ENCODE data around the gene GBF1. TPM values are rescaled to one million over a fixed set of nuclear protein-coding genes. Genes with fewer than 3 reads are reported as not detected.

GBF1 gene
- total RNA-seq, 1 donor from 2014 or later = 8.7 TPM

DNA sequence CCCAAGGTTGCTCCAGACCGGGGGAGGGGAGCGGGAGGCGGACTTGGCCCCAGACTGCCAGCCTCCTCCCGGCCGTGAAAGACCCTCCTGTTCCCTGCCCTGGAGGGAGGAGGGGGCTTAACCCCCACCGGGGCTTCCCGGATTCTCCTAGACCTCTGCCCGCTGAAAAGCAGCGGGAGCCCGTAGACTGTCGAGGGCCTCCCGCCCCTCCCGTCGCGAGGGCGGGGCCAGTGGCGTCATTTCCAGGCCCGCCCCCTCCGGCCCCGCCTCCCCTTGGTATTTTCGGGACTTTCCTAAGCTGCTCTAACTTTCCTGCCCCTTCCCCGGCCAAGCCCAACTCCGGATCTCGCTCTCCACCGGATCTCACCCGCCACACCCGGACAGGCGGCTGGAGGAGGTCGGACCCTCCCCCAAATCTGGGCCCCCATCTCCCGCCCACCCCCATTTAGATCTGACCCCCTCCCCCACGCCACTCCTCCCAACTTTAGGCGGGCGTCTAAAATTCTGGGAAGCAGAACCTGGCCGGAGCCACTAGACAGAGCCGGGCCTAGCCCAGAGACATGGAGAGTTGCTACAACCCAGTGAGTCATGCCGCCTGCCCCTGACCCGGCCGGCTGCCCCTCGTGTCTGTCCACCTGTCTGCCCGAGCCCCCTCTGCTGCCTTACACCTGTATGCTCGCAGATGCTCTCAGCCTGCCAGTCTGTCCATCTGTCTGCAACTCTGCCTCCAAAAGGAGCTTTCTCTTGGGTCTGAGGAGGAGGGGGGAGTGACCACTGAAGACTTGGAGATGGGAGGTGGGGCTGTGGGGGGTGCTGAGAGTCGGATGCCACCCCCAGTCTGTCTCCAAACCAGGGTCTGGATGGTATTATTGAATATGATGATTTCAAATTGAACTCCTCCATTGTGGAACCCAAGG, 150.3 kb downstream of the GBF1 start, which contains the start of gene NFKB2:
Gene NFKB2 (plus strand): TSS at position 306 of the 917 bp plus-strand sequence. CDS start 255 bp downstream, at position 561.
- DNase-seq (ENCODE audit: low read depth) = peak; percentile 73
- TF ChIP-seq, protein P1, sequence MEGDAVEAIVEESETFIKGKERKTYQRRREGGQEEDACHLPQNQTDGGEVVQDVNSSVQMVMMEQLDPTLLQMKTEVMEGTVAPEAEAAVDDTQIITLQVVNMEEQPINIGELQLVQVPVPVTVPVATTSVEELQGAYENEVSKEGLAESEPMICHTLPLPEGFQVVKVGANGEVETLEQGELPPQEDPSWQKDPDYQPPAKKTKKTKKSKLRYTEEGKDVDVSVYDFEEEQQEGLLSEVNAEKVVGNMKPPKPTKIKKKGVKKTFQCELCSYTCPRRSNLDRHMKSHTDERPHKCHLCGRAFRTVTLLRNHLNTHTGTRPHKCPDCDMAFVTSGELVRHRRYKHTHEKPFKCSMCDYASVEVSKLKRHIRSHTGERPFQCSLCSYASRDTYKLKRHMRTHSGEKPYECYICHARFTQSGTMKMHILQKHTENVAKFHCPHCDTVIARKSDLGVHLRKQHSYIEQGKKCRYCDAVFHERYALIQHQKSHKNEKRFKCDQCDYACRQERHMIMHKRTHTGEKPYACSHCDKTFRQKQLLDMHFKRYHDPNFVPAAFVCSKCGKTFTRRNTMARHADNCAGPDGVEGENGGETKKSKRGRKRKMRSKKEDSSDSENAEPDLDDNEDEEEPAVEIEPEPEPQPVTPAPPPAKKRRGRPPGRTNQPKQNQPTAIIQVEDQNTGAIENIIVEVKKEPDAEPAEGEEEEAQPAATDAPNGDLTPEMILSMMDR (IDR thresholded peaks at IDR 0.05; ENCODE audit: insufficient read depth, low read length, severe bottlenecking) = no peak
- peaks cover 19% of the 10 kb centered on the region for H3K36me3 ChIP-seq (ENCODE audit: control insufficient read depth, insufficient read depth, low read length)
- FAIRE-seq = no peak
- no peaks in the 10 kb centered on the region for H3K27me3 ChIP-seq (ENCODE audit: control insufficient read depth, insufficient read depth, low read length)
- H3K4me3 ChIP-seq (ENCODE audit: low read depth, low read length) = peak within 1 kb of the TSS; percentile 52

DNA sequence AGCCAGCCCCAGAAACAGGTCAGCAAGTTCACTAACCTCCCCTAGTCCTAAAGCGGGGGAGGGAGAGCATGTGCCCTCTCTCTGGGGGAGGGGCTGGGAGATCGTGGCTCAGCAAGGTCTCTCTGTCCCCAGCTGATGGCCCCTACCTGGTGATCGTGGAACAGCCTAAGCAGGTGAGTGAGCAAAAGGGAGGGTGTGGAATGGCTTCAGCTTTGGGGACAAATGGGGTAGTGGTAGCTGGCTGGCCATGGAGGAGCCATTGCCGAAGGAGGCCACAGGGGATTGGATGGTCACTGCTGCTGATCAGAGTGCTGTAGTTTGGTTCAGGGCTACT, 151.0 kb downstream of the GBF1 start:
- peak overlapping the region; percentile 52 for H3K4me3 ChIP-seq (ENCODE audit: low read depth, low read length)
- FAIRE-seq (no peak), DNase-seq (ENCODE audit: low read depth) (no peak)
- no peaks in the 10 kb centered on the region for H3K27me3 ChIP-seq (ENCODE audit: control insufficient read depth, insufficient read depth, low read length)
- TF ChIP-seq, protein P1 (IDR thresholded peaks at IDR 0.05; ENCODE audit: insufficient read depth, low read length, severe bottlenecking) = no peak
- peaks cover 25% of the 10 kb centered on the region for H3K36me3 ChIP-seq (ENCODE audit: control insufficient read depth, insufficient read depth, low read length)

DNA sequence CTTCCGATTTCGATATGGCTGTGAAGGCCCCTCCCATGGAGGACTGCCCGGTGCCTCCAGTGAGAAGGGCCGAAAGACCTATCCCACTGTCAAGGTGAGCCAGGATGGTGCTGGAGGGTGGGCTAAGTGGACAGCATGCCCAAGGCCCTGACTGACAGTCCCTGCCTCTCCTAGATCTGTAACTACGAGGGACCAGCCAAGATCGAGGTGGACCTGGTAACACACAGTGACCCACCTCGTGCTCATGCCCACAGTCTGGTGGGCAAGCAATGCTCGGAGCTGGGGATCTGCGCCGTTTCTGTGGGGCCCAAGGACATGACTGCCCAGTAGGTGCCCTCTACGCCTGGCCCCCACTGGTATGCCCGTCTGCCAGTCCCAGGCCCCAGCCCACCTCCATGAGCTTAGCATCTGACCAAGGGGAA, 151.4 kb downstream of the GBF1 start:
- no peaks in the 10 kb centered on the region for H3K27me3 ChIP-seq (ENCODE audit: control insufficient read depth, insufficient read depth, low read length)
- DNase-seq (ENCODE audit: low read depth) (no peak), FAIRE-seq (no peak)
- peaks cover 29% of the 10 kb centered on the region for H3K36me3 ChIP-seq (ENCODE audit: control insufficient read depth, insufficient read depth, low read length)
- TF ChIP-seq, protein P1 (IDR thresholded peaks at IDR 0.05; ENCODE audit: insufficient read depth, low read length, severe bottlenecking) = no peak
- no peak overlapping the region for H3K4me3 ChIP-seq (ENCODE audit: low read depth, low read length)

- no peak overlapping the region for H3K4me3 ChIP-seq (ENCODE audit: low read depth, low read length)
- TF ChIP-seq, protein P1 (IDR thresholded peaks at IDR 0.05; ENCODE audit: insufficient read depth, low read length, severe bottlenecking) = no peak
- DNase-seq (ENCODE audit: low read depth) = no peak
- H3K27me3 ChIP-seq (ENCODE audit: control insufficient read depth, insufficient read depth, low read length) = no peaks in the 10 kb centered on the region
- FAIRE-seq = no peak
- H3K36me3 ChIP-seq (ENCODE audit: control insufficient read depth, insufficient read depth, low read length) = peaks cover 34% of the 10 kb centered on the region
Measured at GRCh38 chr10:102397222-102398171, 152.2 kb downstream of the GBF1 start.

DNA sequence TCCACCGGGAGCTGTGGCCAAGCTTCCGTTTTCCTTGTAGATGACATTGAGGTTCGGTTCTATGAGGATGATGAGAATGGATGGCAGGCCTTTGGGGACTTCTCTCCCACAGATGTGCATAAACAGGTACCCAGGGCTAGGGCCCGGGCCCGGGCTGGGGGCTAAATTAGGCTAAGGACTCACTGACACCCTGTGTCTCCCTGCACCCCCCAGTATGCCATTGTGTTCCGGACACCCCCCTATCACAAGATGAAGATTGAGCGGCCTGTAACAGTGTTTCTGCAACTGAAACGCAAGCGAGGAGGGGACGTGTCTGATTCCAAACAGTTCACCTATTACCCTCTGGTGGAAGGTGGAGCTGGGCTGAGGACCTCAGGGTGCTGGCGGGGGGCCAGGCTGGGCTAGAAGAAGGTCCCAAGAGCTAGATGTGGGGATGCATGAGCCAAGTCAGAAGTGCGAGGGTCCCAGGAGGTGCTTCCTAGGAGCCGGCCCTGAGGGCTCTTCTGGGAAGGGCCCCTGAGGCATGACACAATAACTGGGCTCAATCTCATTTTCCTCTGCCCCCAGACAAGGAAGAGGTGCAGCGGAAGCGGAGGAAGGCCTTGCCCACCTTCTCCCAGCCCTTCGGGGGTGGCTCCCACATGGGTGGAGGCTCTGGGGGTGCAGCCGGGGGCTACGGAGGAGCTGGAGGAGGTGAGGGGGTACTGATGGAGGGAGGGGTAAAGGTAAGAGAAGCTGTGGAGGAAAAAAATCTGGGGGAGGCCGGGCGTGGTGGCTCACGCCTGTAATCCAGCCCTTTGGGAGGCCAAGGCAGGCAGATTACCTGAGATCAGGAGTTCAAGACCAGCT, 153.1 kb downstream of the GBF1 start:
- DNase-seq (ENCODE audit: low read depth) (no peak), FAIRE-seq (no peak)
- peaks cover 35% of the 10 kb centered on the region for H3K36me3 ChIP-seq (ENCODE audit: control insufficient read depth, insufficient read depth, low read length)
- no peak overlapping the region for H3K4me3 ChIP-seq (ENCODE audit: low read depth, low read length)
- no peaks in the 10 kb centered on the region for H3K27me3 ChIP-seq (ENCODE audit: control insufficient read depth, insufficient read depth, low read length)
- TF ChIP-seq, protein P1 (IDR thresholded peaks at IDR 0.05; ENCODE audit: insufficient read depth, low read length, severe bottlenecking) = no peak

Data from bronchial epithelial cell (primary cell).